GM21367 (cell line): Measurements from ENCODE around the gene PAQR4.

Experiments used
- ATAC-seq: cut with Tn5 transposase; IDR thresholded peaks from one replicate; pipeline ENCODE4 v1.9.1; 2021; ENCODE audit not compliant: unreplicated experiment

PAQR4 gene

DNA sequence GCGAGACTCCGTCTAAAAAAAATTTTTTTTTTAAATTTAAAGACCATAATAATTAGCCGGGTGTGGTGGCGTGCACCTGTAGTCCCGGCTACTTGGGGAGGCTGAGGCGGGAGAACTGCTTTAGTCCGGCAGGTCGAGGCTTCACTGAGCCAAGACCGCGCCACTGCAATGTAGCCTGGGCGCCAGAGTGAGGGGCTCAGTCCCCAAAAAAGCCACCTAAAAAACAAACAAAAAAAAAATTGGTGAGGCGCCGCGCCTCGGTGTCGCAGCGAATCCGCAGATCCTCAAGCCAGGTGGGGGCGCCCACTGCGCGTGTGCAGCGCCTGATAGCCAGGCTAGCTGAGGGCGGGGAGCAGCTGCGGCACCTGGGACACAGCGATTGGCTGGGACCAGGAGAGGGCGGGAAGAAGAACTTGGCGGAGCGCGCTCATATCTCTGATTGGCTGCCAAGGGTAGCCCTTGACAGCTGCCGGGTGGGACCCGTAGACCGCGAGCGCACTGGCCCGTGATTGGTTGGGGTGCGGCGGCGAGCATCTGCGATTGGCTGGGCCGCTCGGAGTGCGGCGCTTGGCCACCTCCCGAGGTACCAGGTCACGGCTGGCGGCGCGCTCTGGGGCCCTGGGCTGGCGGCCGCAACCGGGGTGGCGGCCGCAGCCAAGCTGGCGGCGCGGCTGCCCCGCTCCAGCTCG is 34.6 kb downstream of the PAQR4 start:
- peak; percentile 95 for ATAC-seq

DNA sequence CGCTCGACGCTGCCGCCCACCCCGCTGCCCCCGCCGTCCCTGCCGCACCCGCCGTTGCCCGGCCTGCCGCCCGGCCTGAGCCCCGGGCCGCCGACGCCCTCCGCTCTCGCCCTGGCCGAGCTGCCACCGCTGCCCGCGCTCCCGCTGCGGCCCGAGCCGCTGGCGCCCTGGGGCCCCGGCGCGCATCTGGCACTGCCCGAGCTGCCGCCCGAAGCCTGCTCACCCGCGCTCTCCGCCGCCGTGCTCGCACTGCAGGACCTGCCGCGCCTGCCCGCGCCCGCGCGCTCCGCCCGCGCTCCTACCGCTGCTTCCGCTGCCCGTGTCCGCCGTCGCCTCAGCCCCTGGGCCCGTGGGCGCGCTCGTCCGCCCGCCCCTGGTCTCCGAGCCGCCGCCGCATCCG is 35.2 kb downstream of the PAQR4 start:
- peak; percentile 10 for ATAC-seq

DNA sequence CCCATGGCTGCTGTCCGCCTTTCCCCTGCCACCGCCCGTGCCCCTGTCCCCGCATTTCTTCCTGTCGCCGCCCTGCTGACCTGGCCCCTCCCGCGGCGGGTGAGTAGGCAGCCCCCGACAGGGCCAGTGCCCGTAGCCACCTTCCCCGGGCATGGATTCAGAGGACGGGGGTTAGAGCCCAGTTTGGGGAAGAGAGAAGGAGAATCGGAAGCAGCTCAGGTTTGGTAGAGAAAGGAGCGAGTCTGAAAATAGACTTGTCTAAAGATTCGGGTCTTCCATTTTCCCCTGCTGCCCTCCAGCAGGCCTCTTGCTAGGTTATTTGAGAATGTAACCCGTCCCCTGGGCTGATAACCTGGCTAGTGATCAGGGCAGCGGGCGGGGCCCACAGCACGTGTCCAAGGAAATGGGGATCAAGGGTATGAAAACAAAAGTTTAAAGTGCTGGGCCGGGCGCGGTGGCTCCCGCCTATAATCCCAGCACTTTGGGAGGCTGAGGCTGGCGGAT is 35.7 kb downstream of the PAQR4 start:
- ATAC-seq = no peak

- ATAC-seq = no peak
Observed at GRCh38 chr16:3007059-3007956, 38.2 kb downstream of the PAQR4 start.

GRCh38 chr16:3007957-3008689 is 39.0 kb downstream of the PAQR4 start:
- no peak for ATAC-seq

GRCh38 chr16:3008690-3009037 is 39.5 kb downstream of the PAQR4 start:
- no peak for ATAC-seq

- ATAC-seq = no peak
Observed at GRCh38 chr16:3009568-3010390, 40.6 kb downstream of the PAQR4 start.

GRCh38 chr16:3010510-3010909 is 41.4 kb downstream of the PAQR4 start:
- ATAC-seq = no peak

DNA sequence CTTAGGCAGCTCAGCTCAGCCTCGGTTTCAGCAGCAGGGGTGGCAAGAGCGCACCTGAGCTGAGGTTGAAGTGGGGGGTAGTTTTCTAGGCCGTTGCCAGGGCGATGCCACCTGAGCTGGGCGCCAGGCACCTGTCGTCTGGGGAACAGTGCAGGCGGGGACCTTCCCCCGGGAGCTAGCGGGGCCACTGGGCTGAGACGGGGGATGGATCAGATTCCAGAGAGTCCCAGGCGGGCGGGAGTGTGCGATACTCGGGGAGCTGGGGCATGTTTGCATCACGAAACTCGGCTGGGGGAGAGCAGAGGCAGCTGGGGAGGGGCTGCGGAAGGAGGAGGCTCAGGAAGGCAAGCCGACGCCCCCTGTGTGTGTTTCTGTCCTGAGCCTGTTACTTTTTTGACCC is 43.1 kb downstream of the PAQR4 start:
- no peak for ATAC-seq

DNA sequence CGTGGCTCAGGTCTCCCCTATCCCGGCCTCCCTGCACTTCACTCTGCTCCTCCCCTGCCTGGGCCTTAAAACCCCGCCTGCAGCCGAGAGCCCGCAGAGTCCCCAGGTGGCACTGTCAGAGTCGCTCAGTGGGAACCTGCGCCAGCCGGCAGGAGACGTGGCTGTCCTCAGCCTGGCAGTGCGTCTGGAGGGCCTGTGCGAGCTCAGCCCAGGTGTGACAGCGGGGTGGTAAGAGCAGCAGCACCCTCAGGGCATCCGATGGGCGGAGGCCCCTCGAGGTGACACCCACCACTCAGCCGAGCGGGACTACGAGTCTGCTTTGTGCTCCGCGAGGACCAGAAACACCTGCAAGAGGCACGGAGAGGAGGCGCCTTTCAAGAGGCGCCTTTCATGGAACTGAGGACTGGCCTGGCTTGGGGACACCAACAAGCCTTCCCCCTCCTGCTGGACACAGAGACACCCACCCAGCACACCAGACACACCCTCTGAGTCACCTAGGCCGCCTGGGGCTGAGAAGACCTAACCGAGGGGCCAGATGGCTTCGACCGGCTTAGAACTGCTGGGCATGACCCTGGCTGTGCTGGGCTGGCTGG is 43.8 kb downstream of the PAQR4 start, which contains the start of gene CLDN9:
Gene CLDN9 (plus strand): TSS at position 96 of the 593 bp plus-strand sequence. CDS start 440 bp downstream, at position 536.
- ATAC-seq = no peak

- no peak for ATAC-seq
Observed at GRCh38 chr16:3013491-3013951, 44.4 kb downstream of the PAQR4 start.

GRCh38 chr16:3013998-3014690 is 45.0 kb downstream of the PAQR4 start:
- no peak for ATAC-seq

- ATAC-seq = no peak
Observed at GRCh38 chr16:3014971-3015370, 45.8 kb downstream of the PAQR4 start.

DNA sequence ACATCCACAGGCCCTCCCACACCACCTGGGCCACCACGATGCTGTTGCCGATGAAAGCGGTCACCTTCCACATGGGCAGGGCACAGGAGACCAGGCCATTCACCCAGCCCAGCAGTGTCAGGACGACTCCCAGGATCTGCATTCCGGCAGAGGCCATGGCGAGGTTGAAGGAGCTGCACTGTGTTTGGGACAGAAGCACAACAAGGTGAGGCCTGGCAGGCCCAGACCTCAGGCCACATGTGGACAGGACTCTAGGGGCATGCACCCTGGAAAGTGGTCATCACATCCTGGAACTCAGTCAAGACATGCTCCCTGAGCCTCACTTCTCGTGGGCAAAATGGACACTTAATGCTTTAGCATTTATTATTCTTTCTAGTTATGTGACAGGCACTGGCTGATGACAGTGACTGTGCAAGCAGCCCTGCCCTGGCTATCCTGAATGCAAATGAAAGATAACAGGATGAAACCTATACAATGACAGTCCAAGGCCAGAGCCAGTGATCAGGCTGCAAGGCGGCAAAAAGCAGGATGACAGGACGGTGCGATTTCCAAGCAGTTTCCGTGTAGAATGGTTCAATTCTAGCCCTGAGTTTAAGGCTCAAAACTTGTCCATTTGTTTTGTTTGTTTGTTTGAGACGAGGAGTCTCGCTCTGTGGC is 46.8 kb downstream of the PAQR4 start:
- no peak for ATAC-seq

DNA sequence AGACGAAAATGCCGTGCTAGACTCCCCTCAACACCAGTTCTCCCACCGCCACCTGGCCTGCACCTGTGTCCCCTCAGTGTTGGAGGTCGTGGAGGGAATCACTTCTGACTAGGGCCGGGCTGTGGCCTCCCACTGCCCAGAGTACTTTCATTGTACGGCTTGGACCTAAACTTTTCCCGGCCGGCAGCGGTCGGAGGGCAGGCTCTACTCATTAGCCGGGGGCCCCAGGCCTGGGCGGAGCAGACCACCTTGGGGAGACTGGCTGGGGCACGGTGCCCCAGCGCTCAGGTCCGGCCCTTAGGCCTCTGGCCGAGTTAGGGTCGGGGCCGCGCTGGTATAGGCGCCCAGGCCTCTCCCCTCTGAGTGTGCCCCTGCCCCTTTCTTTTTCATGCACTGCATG is 48.2 kb downstream of the PAQR4 start:
- ATAC-seq = no peak

DNA sequence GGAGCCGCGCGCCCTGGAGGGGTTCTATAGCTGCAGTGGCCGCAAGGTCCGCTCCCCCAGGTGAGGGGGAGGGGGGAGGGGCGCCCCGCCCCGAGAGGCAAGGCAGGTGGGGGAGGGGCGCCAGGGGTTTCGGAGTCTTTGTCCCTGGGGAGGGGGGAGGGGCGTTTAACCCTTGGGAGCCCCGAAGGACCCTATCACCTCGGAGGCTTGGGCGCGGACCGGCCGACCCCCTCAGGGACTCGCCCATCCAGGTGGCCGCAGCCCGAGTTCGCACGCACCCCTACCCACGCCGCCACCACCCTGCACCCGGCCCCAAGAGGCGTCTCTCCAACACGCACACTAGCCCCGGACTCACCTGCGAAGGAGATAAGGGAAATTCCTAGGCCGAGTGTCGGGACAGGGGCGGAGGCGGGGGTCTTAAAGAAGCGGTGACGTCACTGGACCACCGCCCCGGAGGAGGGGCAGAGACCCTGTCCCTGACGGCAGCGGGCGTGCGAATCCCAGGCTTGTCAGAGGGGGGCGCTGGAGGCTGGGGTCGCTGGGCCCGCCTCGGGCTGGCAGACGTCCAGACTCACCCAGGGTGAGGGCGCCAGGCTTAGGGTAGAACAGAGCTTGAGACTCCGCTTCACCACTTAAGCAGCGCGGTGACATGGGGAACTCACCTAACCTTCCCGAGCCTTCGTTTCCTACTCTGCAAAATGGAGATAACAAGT is 48.8 kb downstream of the PAQR4 start, which contains the start of gene CLDN6:
Gene CLDN6 (minus strand): TSS at position 390 of the 713 bp plus-strand sequence. CDS start 2,162 bp downstream, outside the sequence.
- no peak for ATAC-seq

- ATAC-seq = no peak
Observed at GRCh38 chr16:3019594-3020246, 50.6 kb downstream of the PAQR4 start.

DNA sequence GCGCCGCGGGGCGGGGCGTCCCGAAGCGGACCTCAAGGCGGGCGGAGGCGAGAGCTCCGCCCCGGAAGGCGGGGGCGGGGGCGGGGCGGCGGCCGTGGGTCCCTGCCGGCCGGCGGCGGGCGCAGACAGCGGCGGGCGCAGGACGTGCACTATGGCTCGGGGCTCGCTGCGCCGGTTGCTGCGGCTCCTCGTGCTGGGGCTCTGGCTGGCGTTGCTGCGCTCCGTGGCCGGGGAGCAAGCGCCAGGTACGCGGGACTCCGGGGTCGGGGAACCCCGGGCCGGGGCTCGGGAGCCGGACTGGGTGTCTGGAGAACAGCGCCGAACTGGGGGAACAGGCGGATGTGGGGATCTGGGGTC is 51.1 kb downstream of the PAQR4 start, which contains the start of gene TNFRSF12A:
Gene TNFRSF12A (plus strand): TSS at position 122 of the 357 bp plus-strand sequence. CDS start 30 bp downstream, at position 152.
- no peak for ATAC-seq
